Activated CD4-positive, alpha-beta T cell treated with anti-CD3 and anti-CD28 coated beads for 24 hours (primary cell): ENCODE results near the gene METAP1D.

Experiments
- DNase-seq, 2 donors: peaks; one replicate each; pipeline ENCODE4 v3.0.0-alpha.2; 2020; ENCODE audit warnings: low read depth in 2 of 2

Gene METAP1D

GRCh38 chr2:172091761-172092566, 92.2 kb downstream of the METAP1D start:
- no peak for DNase-seq

- DNase-seq: no peak
Observed at GRCh38 chr2:172092716-172093415, 93.1 kb downstream of the METAP1D start.

GRCh38 chr2:172093416-172094293, 93.9 kb downstream of the METAP1D start:
- no peak for DNase-seq

GRCh38 chr2:172094294-172095145, 94.8 kb downstream of the METAP1D start:
- DNase-seq: no peak

- peak in 1 of 2 donors; percentile 38 for DNase-seq
Observed at GRCh38 chr2:172095146-172095904, 95.6 kb downstream of the METAP1D start.

- DNase-seq: no peak
Observed at GRCh38 chr2:172095905-172096625, 96.3 kb downstream of the METAP1D start.

GRCh38 chr2:172096626-172097547, 97.1 kb downstream of the METAP1D start:
- DNase-seq: no peak

- no peak for DNase-seq
Observed at GRCh38 chr2:172097557-172098131, 97.9 kb downstream of the METAP1D start.

- no peak for DNase-seq
Observed at GRCh38 chr2:172098287-172098649, 98.5 kb downstream of the METAP1D start.

GRCh38 chr2:172098650-172099471, 99.1 kb downstream of the METAP1D start:
- no peak for DNase-seq

- no peak for DNase-seq
Observed at GRCh38 chr2:172099472-172100079, 99.8 kb downstream of the METAP1D start.

GRCh38 chr2:172100080-172100934, 100.6 kb downstream of the METAP1D start:
- DNase-seq: no peak

GRCh38 chr2:172100935-172101820, 101.4 kb downstream of the METAP1D start:
- DNase-seq: no peak

GRCh38 chr2:172101821-172102390, 102.2 kb downstream of the METAP1D start:
- no peak for DNase-seq
